Measurements from ENCODE around the gene CDC37L1.

Gene CDC37L1

DNA sequence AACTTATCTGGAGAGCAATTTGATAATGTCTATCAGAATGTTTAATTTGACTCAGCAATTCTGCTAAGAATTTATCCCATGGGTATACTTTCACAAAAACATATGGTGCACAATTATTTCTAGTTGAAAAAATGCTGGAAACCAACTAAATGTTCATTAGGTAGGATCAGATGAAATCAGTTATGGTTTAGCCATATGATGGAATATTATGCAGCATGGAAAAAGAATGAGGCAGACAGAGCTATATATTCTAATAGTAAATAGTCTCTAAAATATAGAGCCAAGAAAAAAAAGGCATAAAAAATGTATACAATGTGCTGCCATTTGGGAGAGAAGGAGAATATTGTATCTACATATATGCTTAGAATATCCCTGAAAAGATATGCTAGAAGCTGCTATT is 9.5 kb upstream of the CDC37L1 start:
- no peak for DNase-seq

DNA sequence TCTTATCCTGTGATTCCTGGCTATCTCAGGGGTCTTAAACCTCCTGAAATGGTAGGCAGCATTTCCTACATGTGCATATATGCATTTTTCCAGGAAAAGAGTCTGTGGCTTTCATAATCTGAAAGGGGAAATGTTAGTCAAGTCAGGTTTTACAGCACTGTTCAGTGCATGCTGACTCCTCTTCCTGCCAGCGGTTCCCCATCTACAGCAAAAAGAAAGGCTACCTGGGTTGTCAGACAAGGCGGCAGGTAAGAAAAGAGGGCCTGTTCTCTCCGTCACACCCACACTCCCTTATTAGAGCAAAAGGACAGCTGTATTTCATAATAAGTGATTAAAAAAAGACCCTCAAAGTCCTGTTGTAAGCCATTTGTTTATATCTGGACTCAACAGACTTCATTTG is 8.8 kb upstream of the CDC37L1 start:
- no peak for DNase-seq

DNA sequence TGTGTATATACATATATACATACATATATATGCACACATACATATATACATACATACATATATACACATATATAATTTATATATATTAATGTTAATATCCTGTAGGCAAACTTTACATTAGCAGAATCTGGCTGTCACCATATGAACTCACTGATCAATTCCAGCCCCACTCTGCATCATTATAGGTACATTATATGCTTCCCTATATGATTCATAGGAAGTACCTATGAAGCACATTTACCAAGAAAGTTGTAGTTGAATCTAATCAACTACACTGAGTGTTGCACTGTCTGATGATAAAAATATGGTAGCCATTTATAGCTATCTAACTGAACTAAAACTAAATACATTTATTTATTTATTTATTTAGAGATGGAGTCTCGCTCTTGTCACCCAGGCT is 7.6 kb upstream of the CDC37L1 start:
- DNase-seq: no peak

DNA sequence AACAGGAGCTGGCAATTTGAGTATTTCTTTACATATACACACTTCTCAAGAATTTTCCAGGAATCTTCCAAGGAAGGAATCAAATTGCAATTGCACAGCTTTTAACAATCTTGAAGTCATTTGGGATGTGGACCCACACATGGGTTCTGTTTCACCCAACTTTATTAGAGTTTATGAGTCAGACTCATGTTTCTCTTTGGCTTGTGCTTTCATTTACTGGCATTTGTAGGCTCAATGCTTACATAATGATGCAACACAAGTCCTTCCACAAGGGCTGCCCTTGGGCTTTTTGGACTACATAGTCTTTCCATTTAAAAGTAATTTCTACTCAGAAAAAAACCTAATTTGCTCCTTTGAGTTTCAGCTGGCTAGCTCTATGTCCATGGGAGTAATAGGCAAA is 4.6 kb upstream of the CDC37L1 start:
- no peak for DNase-seq

DNA sequence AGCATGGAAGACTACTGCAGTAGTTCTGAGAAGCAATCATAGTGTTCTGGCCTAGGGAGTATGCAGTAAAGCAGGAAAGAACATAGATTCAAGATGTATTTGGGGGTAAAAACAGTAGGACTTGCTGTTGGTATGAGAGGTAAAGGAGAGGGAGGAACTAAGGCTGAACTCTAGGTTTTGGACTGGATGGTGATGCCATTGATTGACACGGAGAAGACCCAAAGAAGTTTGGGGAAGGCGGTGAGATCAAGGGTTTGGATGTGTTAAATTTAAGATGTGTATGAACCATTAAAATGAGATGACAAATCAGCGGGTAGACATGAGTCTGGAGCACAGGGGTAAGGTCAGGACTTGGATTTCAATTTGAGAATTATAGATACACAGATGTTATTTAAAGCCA is 2.0 kb upstream of the CDC37L1 start:
- no peak for DNase-seq

DNA sequence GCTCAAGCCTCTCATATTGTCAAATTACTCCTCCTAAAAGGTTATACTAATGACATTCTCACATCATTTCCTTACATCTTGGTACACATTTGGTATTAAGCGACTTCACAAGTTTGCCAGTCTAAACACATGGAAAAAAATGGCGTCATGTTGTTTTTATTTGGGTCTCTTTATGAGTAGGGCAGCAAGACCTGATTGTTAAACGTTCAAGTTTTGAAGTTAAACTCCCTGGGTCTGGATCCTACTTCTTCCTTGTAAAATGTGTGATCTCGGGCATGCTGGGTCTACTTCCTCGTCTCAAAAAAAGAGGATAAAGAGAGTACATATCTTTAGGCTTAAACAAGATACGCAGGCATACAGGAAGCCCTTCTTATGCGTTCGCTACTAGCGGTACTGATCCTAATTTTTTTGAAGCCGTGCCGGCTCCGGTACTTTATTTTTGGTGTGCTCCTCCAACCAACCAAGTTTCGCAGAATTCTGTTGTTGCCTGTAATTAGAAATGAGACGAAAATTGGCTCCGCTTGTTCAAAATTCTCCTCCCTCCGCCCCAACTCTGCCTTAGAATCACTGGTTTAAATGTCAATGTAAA is 596 bp upstream of the CDC37L1 start:
- DNase-seq: no peak

DNA sequence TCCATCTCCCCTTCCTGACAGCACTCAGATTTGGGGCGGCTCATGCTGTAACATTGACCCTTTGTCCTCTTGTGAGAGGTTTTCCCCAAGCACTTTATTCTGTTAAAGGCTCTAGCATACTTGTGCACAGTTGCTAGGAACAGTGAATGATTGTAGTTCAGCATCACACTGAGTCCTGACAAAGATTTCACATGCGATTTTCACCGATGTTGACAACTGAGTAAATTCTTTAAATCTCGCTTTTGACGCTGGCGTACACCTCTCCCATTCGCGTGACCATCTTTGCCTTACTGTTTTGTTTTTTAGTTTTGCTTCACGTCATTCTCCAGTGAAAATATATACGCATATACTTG is 780 bp downstream of the CDC37L1 start:
- DNase-seq: no peak

DNA sequence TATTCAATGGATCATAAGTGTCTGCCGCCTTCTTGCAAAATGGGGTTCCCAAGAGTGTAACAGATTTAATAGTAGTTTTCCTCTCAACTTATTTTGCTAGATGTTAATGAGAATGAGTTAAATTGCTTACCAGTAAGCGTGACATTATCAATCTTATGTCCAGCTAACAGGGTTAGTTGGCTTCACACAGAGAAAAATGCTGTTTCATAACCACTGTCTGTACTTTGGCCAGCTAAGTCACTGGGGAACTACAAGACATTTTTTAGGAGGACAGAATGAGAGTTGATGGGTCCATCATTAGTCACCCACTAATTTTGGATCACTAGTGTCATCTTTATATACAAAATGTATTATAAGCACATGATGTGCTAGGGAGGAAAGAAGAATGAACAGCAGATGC is 1.4 kb downstream of the CDC37L1 start:
- DNase-seq: no peak

DNA sequence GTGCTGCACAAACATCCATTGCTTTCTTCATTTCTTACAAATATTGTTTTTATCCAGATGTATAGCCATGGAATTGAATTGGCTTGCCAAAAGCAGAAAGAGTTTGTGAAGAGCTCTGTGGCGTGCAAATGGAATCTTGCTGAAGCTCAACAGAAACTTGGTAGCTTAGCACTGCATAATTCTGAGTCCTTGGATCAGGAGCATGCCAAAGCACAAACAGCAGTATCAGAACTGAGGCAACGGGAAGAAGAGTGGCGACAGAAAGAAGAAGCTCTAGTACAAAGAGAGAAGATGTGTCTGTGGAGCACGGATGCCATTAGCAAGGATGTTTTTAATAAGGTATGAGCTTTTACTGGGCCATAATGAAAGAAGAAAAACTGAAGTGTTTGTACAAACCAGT is 5.5 kb downstream of the CDC37L1 start:
- DNase-seq: no peak

DNA sequence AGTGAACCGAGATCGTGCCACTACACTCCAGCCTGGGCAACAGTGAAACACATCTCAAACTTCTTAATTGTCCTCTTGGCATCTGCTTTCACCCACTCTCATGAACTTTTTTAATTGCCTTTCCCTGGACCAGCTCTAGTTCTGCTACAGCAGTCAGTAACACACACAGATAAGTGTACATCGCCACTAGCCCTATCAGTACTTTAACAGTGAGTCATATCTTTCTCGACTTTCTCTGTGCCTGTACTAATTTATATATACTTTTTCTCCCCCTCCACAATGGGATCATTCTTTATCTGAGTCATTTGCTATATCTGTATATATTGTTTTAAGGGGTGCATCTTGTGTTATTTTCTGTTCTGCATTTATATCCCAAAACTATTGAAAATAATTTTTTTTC is 6.7 kb downstream of the CDC37L1 start:
- no peak for DNase-seq

DNA sequence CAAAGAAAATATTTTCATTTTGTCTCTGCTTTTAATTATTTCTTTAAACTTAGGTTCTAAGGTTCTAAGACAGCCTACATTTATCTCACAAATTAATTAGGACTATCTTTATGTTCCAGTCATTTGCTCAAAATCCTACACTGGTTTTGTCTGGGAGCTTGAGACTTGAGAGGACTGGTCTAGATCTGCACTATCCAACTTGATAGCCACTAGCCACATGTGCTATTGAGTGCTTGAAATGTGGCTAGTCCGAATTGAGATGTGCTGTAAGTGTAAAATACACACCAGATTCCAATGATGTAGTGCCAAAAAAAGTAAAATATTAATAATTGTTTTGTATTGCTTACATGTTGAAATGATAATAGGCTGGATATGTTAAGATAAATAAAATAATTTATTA is 7.2 kb downstream of the CDC37L1 start:
- no peak for DNase-seq

DNA sequence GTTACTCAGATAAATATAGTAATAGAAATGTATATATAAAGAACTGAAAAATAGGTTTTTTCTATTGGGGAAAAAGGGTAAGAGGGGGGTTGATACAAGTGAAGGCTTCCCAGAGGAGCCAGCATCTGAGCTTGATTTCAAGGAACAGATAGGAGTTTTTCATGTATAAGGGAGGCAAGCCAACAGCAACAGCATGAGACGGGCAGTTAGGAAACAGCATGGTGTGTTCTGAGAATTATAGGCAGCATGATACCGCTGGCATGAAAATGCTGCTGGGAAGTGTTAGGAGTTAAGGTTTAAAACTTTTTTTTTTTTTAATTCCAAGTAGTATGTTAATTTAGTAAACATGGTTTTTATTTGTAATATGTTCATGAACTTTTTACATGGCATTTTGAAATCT is 9.7 kb downstream of the CDC37L1 start:
- DNase-seq: no peak

DNA sequence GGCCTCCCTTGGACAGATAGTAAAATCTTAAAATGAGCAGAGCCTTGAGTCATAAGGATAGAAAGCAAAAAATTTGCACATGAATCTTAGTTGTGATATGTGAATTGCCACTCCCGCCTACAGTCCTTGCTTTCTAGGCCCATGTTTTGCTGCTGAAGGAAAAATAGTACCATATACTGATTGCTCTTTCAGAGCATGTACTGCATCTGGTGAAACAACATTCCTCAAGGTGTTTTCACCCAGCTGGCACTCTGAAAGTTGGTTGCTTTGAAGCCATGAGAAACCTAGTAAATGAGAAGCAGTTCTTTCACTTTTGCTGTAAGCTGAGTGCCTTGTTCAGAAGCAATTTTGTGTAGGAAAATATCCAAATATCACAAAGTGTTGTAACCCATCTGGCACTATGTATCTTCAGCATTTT is 10.3 kb downstream of the CDC37L1 start:
- peak; percentile 15 for DNase-seq

DNA sequence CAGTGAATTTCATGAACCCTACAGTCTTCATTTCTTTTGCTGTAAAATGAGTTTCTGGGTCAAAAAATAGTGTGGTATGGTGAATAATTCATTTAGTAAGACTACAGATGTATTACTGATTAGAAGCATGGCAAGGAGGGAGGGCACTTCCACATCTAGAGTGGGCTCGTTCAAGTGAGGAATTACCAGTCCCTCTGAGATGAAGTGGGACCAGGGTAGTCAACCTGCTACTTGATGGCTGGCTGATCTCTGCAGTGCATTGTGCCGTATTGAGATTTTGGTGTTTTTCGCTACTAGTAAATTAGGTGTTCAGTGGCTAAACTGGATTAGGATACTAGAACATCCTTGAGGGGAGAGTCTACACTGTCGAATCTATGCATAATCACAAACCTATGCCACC is 10.8 kb downstream of the CDC37L1 start:
- DNase-seq: no peak

DNA sequence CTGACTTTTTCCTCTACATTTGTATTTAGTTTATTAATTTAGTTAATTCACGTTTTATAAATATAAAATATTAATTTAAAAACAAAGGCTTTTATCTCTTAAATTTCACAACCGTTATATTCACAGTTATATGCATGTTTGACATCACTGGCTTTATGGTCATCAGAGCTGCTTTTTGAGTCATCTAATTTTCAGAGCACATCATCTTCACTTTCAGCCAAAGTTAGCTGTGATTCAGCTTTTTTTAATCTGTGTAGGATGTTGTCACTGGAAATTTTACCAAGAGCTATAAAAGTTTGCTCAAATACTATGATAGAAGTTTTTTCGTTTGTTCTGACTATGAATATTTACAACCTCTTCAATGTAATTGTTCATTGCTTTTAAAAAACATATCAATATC is 12.4 kb downstream of the CDC37L1 start:
- no peak for DNase-seq

DNA sequence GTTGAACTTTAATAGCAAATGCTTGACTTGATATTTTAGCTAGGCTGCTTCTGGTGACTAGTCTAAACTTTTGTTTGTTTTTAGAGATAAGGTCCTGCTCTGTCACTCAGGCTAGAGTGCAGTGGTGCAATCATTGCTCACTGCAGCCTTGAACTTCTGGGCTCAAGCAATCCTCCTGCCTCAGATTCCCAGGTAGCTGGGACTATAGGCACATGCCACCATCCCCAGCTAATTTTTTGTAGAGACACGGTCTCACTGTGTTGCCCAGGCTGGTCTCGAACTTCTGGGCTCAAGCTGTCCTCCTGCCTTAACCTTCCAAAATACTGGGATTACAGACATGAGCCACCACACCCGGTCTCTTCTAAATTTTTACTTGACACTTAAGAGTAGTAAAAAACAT is 20.7 kb downstream of the CDC37L1 start:
- DNase-seq: no peak

DNA sequence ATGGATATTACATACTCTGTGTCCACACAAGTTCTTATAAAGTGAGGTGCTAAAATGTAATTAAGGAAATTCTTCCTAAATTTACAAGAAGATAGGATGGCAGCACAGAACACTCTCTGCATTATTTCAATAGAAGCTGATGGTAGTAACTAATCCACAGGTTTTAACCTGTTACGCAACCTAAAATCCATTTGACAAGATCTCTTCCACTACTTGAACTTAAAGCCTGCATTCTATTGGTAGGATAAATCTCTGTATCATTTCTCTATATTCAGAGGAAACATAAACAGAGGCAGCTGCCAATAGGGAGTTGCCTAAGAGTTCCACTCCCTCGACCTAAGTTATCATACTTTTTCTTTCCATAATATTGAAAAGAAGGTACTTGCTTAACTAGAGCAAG is 21.6 kb downstream of the CDC37L1 start:
- DNase-seq: no peak

DNA sequence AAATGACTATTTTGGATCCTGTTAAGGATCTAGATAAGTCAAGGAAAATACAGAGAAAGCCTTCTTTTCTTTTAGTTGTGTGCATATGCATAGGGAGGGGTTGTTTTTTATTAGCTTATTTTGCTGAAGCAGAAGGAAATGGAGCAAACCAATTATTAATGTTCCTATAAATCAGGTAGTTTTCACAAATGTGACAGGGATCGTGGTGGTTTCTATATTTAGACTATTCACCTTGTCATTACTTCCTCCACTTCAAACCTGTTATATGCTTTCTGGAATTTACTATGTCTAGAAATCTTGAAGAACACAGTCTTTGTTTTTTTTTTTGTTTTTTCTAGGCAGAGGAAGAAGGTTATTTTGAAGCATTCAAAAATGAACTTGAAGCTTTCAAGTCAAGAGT is 22.2 kb downstream of the CDC37L1 start:
- no peak for DNase-seq

DNA sequence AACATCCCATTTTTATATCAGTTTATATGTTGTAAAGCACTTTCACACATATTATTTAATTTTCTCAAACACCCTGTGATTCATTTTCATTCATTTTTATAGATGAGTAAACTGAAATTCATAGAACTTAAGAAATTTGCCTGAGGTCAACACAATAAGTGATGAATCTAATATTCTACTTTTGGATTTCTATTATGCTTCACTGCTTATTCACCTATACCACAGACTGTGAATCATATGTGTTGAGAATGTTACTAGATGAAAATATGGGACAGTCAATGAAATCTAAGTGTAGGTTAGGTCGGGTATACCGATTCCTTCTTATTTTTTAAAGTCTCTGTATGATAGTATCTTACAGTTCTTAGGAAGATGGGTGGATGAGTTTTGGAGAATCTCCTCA is 24.8 kb downstream of the CDC37L1 start:
- no peak for DNase-seq

DNA sequence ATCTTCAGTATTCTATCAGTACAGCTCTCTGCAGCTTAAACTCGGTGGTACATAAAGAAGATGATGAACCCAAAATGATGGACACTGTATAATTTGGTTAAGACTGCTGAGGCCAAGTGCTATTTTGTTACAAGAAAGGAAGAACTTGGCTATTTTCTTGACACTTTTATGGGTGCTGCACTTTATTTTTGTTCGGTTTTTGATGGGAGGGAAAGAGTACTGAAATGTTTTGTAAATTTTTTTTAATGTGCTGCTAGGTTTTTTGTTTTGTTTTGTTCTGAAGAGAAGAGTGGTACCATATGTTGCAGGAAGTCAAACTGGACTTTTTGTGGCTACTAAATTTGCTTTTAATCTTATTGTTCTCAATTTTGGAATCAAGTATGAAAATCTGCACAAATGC is 26.7 kb downstream of the CDC37L1 start:
- DNase-seq: no peak

DNA sequence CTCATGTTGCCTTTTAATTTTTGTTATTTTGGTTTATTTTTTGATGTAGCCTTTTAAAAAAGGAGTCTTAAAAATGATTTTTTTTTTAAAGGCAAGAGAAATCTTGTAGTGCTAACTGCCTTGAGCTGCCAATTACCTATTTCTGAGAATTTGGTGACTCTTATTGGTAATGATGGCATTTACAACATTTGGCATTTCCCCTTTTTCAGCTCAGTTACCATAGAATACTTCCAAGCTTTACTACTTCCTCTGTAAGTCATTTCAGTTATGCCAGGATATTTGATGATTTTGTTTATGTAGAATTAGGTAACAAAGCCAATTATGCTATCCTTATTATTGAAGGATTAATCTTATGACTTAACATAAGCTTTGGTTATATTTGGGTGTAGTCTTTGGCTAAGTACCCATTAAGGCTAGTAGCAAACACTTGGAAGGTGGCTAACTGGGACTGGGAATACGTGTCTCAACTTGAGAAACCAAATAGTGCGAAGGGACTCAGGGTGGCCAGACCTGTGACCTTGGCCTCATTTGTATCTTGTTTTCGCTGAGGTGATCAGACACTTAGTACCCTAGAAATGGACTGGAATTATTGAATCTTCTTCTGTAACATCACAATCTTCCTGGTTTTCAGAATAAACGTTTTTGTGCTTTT is 27.7 kb downstream of the CDC37L1 start:
- no peak for DNase-seq

DNA sequence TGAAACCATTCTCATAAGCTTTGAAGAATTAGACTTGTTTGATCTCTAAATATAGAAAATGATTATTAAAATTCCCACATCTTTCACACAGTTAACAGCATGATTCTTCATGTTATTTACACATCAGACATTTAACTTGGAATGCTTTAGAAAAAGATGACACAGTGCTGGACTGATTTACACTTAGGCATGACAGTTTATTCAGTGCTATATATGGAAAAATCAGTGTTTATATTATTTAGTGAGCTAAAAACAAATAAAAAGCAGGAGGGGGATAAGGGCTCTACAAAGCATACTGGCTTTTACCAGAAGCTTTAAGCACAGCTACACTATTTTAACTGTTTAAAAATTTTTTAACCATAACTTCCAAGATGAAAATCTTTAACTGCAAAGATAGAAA is 30.0 kb downstream of the CDC37L1 start:
- no peak for DNase-seq

DNA sequence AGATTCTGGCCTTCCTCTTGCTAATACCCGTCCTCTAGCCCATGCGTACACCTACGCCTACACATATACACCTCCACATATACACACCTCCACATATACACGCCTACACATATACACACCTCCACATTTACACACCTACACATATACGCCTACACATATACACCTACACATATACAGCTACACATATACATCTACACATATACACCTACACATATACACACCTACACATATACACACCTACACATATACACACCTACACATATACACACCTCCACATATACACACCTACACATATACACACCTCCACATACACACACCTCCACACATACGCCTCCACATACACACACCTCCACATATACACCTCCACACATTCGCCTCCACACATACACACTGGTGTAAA is 34.5 kb downstream of the CDC37L1 start:
- DNase-seq: no peak

DNA sequence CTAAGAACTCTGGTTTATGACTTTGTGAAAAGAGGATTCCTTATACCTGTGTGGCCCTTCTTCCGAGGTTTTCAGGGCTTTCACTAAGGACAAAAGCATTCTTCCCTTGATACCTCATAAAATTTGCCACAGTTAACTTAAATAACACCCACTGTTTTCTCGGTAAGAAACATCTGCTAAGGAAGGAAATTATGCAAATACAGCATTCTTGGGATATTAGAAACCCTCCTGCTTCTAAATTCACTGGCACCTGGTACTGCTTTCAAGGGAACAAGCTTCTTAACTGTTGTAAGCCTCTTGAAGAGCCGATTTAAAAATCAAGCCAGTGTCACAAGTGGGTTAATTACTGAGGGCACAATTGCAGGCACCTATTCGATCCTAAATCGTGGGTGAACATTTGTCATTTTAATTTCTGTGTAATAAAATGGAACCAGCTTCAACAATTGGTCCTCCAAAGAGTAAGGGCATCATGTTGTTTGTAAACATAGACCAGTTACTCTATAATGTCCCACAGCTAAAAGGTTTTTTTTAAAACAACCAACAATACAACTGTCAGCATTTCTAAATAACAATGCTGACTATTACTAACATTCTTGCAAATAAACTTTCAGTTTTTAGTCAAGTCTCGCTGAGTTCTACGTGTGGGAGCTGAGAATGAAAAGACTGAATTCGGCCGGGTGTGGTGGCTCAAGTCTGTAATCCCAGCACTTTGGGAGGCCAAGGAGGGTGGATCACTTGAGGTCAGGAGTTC is 35.1 kb downstream of the CDC37L1 start:
- DNase-seq: no peak

DNA sequence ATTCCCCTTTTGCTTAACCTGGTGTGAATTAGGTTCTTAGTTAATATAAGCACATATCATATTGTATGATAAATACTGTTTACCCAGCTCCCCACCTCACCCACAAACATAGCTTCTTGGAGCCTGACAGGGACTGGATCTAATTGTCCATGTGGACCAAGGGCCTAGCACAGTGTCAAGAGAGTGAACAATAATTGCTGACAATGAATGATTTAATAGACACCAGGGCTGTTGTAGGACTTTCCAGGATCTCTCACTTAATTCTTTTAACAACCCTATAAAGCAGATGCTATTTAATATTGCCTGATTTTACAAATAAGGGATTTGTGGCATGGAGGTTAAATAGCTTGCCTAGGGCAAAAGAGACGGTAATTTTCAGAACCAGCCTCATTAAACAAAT is 36.8 kb downstream of the CDC37L1 start:
- DNase-seq: no peak
